Measurements from ENCODE around the gene STK36.
A peak's percentile ranks its signal among the peaks of the same experiment; 100 is the strongest.

Gene STK36

DNA sequence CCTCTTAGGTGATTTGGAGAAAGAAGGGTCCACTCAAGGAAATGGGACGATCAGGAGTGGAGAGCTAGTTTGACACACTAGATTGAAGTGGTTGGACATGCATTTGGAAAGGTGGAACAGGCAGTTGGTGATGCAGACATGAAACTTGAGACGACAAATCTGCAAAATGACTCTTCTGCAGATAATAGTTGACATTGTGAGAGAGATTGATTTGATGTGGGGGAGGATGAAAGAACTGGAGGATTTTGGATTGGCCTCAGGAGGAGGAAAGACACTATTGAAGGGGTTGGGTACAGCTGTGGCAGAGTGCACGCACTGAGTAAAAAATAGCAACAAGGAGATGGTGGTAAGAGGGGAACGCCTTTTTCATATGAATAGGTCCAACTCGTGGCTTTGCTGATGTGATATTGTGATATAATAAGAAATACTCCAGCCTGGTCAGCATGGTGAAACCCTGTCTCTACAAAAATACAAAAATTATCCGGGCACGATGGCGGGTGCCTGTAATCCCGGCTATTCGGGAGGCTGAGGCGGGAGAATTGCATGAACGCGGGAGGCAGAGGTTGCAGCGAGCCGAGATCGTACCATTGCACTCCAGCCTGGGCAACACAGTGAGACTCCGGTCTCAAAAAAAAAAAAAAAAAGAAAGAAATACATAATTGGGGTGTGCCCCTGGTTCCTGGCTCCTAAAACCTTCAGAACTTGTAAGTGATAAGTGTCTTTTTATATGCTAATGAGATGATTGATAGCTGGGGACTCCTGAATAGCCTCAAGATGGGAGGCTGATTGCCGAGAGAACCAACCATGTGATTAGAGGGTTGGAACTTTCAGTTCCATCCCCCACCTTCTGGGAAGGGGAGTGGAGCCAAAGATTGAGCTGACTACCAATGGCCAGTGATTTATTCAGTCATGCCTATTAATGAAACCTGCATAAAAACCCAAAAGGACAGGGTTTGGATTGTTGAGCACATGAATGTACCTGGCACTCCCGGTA lies 48.5 kb downstream of the STK36 start:
- no peak for DNase-seq (ENCODE audit: low spot score)

DNA sequence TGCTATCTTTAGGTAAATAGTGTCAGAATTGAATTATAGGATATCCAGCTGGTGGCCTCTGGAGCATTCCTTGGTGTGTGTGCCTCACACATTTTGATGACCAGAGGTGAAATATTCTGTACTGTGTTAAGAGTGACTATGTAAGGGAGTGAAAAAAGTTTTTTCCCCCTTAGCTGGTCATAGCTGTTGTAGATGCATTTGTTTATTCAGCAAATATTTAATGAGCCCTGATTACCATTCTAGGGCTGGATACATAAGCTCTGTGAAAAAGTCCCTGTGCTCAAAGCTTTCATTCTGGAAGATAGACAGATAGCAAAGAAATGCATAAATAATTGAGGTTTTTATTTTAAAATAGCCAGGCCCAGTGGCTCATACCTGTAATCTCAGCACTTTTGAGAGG lies 49.6 kb downstream of the STK36 start:
- DNase-seq (ENCODE audit: low spot score): no peak

DNA sequence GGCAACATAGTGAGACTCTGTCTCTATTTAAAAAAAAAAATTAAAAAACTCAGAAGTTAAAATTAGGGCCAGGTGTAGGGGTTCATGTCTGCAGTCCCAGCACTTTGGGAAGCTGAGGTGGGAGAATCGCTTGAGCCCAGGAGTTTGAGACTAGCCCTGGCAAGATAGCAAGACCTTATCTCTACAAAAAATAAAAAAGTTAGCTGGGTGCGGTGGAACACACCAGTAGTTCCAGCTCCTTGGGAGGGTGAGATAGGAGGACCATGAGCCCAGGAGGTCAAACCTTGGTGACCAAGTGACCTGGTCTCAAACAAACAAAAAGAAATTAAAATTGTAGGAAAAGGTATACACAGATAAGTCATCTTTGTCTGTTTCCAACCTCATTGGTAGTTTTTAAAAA lies 50.0 kb downstream of the STK36 start:
- no peak for DNase-seq (ENCODE audit: low spot score)

- DNase-seq (ENCODE audit: low spot score): no peak
These were observed 50.5 kb downstream of the STK36 start for GRCh38 chr2:218722419-218722818.

DNA sequence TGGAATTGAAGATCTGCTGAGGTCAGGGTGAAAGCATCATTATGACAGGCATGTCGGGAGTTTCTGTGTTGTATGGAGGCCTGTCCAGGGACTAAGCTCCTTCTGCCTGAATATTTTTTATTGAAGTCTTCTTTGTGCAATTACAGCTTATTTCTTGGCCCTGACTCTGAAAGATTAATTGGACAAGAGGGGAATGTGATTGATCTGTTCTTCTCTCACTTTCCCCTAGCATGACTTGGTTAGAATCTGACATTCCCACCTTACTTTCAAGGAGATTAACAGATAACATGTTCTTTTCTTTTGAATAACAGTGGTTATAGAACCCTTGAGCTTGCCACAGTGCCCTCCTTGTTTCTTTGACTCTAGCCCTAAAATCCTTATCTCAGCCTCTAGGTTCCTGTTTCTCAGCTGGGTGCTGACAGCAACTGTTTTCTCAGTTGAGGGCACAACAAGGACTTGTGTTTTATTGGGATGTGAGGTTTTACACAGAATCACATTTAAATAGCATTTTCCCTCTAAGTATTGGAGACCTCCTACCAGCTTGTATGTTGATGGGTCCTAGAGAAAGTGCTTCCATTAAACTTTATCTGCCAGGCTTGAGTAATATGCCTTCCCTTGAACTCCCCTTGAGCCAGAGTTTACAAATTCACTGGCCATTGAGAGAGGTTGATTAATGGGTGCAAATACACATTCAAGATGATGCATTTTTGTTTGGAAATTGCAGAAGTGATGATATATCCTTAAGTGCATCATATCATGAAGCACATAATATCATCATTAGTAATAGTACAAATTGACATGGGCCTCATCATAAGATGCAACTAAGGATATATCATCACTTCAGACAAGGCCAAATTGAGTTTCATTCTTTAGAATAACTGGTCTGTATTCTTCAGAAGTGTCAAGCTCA lies 51.2 kb downstream of the STK36 start:
- DNase-seq (ENCODE audit: low spot score): no peak

GRCh38 chr2:218726004-218726574 lies 54.2 kb downstream of the STK36 start:
- DNase-seq (ENCODE audit: low spot score): no peak

GRCh38 chr2:218727502-218728165 lies 55.7 kb downstream of the STK36 start:
- no peak for DNase-seq (ENCODE audit: low spot score)

GRCh38 chr2:218729640-218730039 lies 57.8 kb downstream of the STK36 start:
- no peak for DNase-seq (ENCODE audit: low spot score)

- no peak for DNase-seq (ENCODE audit: low spot score)
These were observed 60.3 kb downstream of the STK36 start for GRCh38 chr2:218732052-218732760.

DNA sequence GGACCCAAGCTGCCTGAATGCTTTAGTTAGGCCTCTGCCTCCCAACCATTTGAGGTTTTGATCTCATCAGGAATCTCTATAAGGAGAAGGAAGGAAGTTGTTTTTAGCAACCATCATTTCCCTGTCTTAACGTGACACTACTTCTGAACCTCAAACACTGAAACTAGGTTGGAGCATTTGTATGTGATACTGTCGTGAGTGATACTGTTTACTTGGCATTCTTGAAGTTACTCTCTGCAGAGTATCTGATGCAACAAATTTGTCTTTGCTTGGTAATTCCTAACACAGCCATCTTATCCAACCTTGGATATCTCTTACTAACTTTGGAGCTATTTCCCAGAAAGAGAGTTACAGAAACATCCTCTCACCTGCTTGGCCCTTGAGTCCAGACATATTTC lies 60.9 kb downstream of the STK36 start:
- no peak for DNase-seq (ENCODE audit: low spot score)

DNA sequence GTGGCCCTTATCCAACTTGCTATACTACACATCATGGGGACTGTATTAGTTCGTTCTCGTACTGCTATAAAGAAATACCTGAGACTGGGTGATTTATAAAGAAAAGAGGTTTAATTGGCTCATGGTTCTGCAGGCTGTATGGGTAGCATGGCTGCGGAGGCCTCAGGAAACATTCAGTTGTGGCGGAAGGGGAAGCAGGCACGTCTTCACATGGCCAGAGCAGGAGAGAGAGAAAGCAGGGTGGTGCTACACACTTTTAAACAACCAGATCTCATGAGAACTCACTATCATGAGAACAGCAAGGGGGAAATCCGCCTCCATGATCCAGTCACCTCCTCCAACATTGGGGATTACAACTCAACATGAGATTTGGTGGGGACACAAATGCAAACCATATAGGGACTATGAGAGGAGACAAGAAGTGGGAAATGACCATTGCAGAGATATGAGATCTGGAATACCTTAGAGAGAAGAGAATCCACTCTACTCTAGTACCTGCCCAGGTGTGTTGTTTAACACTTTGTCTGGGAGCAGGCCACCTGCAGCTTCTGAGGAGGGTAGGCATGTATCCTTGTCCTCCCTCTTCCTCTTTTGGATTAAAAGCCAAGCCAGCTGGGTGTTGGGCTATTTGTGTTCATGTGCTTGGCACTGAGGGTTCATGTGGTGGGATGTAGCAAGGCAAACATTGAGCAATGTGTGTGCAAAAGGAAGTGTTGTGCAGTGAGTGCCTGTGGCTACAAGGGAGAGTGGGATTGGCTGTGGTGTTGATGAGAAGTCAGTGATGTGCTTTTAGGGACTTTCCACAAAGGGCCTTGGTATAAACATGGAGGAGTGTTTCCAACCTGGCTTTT lies 61.5 kb downstream of the STK36 start:
- peak; percentile 13 for DNase-seq (ENCODE audit: low spot score)

DNA sequence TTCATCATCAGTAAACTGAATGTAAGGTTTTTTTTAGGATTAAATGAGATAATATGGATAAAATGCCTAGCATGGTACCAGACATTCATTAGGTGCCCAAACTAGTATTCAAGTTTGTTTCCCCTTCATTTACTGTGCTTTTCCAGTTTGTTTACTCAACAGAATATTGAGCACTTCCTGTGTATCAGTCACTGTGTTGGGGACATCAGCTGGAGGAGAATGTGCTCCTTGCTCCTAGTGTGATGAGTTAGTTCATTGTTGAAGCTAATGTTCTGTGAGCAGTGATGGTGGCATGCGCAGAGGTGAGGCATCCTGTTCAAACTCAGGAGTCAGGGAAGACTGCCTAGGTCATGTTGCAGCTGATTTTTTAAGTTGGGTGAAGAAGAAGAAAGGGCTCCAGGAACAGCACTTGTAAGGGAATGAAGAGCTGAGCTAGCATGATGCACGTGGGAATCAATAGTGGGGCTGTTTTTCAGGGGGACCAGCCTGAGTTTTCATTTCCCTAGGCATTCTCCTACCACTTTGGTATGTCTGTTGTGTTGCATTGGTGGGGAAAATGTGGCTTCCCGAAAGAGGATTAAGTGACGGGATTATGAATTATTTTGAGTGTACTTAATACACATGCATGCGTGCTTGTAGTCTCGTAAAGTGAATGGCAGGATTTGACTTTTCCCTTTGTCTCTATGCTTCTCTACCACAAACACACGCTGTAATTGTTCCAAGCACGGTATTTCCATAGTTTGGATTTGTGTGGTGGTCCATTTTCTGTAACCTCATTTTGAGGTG lies 62.5 kb downstream of the STK36 start:
- no peak for DNase-seq (ENCODE audit: low spot score)

- no peak for DNase-seq (ENCODE audit: low spot score)
These were observed 64.6 kb downstream of the STK36 start for GRCh38 chr2:218736531-218736930.

DNA sequence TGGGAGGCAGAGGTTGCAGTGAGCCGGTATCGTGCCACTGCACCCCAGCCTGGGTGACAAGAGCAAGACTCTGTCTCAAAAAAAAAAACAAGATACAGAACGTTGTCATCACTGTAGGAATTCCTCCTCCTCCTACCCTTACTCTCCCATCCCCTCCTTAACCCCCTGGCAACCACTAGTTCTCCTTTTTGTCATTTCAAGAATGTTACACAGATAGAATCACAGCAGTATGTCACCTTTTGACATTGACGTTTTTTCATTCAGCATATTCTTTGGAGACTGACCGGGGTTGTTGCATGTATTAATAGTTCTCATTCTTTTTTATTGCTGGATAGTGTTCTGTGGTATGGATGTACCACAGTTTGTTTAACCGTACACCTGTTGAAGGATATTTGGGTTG lies 71.2 kb downstream of the STK36 start:
- no peak for DNase-seq (ENCODE audit: low spot score)

DNA sequence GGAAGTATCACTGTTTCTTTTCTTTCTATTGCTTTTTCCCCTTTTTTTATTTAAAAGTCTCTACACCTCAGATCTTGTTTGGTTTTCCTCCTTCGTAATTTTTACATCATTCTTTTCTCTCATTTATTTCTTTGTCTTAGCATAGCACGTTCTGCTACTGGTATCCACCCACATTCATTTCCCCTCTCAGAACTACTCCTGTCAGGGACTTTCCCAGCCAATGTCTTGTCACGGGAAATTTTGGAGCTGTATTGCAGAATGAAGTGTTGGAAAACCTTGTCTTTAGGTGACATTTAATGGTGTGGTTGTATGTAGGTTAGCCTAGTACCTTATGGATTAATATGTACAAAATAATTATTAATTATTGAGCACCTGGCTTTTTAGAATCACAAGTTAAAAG lies 72.7 kb downstream of the STK36 start:
- no peak for DNase-seq (ENCODE audit: low spot score)

GRCh38 chr2:218745160-218745558 lies 73.3 kb downstream of the STK36 start:
- DNase-seq (ENCODE audit: low spot score): no peak

GRCh38 chr2:218745559-218746469 lies 73.9 kb downstream of the STK36 start:
- no peak for DNase-seq (ENCODE audit: low spot score)

GRCh38 chr2:218746470-218746795 lies 74.5 kb downstream of the STK36 start:
- DNase-seq (ENCODE audit: low spot score): no peak

DNA sequence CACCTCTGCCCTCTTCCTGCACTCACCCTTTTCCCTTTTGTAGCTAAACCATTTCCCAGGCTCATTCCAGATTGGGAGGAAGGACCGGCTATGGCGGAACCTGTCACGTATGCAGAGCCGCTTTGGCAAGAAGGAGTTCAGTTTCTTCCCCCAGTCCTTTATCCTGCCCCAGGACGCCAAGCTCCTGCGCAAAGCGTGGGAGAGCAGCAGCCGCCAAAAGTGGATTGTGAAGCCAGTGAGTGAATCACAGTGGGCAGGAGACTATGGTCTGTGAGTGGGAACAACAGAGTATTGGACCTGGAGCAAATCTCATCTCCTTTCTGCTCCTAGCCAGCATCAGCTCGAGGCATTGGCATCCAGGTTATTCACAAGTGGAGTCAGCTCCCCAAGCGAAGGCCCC lies 75.1 kb downstream of the STK36 start:
- DNase-seq (ENCODE audit: low spot score): no peak

All from CD4-positive, alpha-beta T cell treated with Interleukin-15 for 4 hours (primary cell).